ENCODE results near the gene HOXB3. TPM values are rescaled to one million over a fixed set of nuclear protein-coding genes. Genes with fewer than 3 reads are reported as not detected.
A peak's percentile ranks its signal among the peaks of the same experiment; 100 is the strongest.

HOXB3 gene
- total RNA-seq, 2 experiments from 2014 or later, result 1.4 to 2.0 TPM

- ATAC-seq (no peak), DNase-seq (no peak)
- no peaks in the 10 kb centered on the region for H3K36me3 Mint-ChIP-seq (ENCODE audit: low read depth)
- no peak for TF ChIP-seq CTCF (IDR thresholded peaks at IDR 0.05)
- H3K4me3 Mint-ChIP-seq, result no peak overlapping the region
- H3K27ac Mint-ChIP-seq, result no peak overlapping the region
- H3K27me3 Mint-ChIP-seq, result no peaks in the 10 kb centered on the region
- intact Hi-C loops (cut with micrococcal nuclease), result no loop called here
- no peaks in the 10 kb centered on the region for H3K9me3 Mint-ChIP-seq
- POLR2A ChIA-PET, result interaction anchor here (0.6 to 0.8 kb wide), 2 partner anchors 47 to 536 kb away, joined by 3 read pairs; no protein-coding TSS in a partner anchor
- peaks cover 25% of the 10 kb centered on the region for H3K4me1 Mint-ChIP-seq (ENCODE audit: low read depth)
- CTCF ChIA-PET, result interaction anchor here (1.2 kb wide), 1 partner anchor 59 kb away, joined by 5 read pairs; no protein-coding TSS in a partner anchor
These were observed 39.4 kb downstream of the HOXB3 start for GRCh38 chr17:48550502-48551213.

- intact Hi-C loops (cut with micrococcal nuclease), result no loop called here
- no peak for DNase-seq
These were observed 40.0 kb downstream of the HOXB3 start for GRCh38 chr17:48549914-48550501.

GRCh38 chr17:48549281-48549630, 40.8 kb downstream of the HOXB3 start:
- Mint-ChIP-seq H3K4me1 (ENCODE audit: low read depth) (peaks cover 27% of the 10 kb centered on the region), H3K36me3 (ENCODE audit: low read depth) (no peaks in the 10 kb centered on the region), H3K4me3 (no peak overlapping the region), H3K9me3 (no peaks in the 10 kb centered on the region), H3K27ac (no peak overlapping the region), H3K27me3 (no peaks in the 10 kb centered on the region)
- intact Hi-C loops (cut with micrococcal nuclease), result no loop called here
- ChIA-PET CTCF (interaction anchor here (0.9 to 1.2 kb wide), 5 partner anchors 12 to 92 kb away, joined by 3 to 5 read pairs (median 3); no protein-coding TSS in a partner anchor), POLR2A (interaction anchor here (1.2 kb wide), 1 partner anchor 10 kb away, joined by 3 read pairs; no protein-coding TSS in a partner anchor)
- DNase-seq, result no peak
- no peak for ATAC-seq
- no peak for TF ChIP-seq CTCF (IDR thresholded peaks at IDR 0.05)

More at GRCh38 chr17:48549914-48550501, 40.0 kb downstream of the HOXB3 start:
- no peak for ATAC-seq
- no peaks in the 10 kb centered on the region for H3K27me3 Mint-ChIP-seq
- no peak overlapping the region for H3K27ac Mint-ChIP-seq
- peaks cover 27% of the 10 kb centered on the region for H3K4me1 Mint-ChIP-seq (ENCODE audit: low read depth)
- no peaks in the 10 kb centered on the region for H3K36me3 Mint-ChIP-seq (ENCODE audit: low read depth)
- no peaks in the 10 kb centered on the region for H3K9me3 Mint-ChIP-seq
- ChIA-PET CTCF (interaction anchor here (1.2 kb wide), 1 partner anchor 58 kb away, joined by 5 read pairs; no protein-coding TSS in a partner anchor), POLR2A (interaction anchor here (0.8 kb wide), 1 partner anchor 46 kb away, joined by 3 read pairs; no protein-coding TSS in a partner anchor)
- no peak overlapping the region for H3K4me3 Mint-ChIP-seq
- TF ChIP-seq CTCF (IDR thresholded peaks at IDR 0.05), result no peak

GRCh38 chr17:48548523-48549280, 41.3 kb downstream of the HOXB3 start:
- peaks cover 1% of the 10 kb centered on the region for H3K27me3 Mint-ChIP-seq
- peak overlapping the region; percentile 73 for H3K27ac Mint-ChIP-seq
- TF ChIP-seq CTCF (IDR thresholded peaks at IDR 0.05), result no peak
- ChIA-PET CTCF (interaction anchor here (0.9 to 1.2 kb wide), 4 partner anchors 13 to 91 kb away, joined by 3 to 4 read pairs (median 3); no protein-coding TSS in a partner anchor), POLR2A (interaction anchor here (1.2 kb wide), 1 partner anchor 11 kb away, joined by 3 read pairs; no protein-coding TSS in a partner anchor)
- peaks cover 29% of the 10 kb centered on the region for H3K4me1 Mint-ChIP-seq (ENCODE audit: low read depth)
- no peak for DNase-seq
- ATAC-seq, result no peak
- intact Hi-C loops (cut with micrococcal nuclease), result no loop called here
- no peaks in the 10 kb centered on the region for H3K36me3 Mint-ChIP-seq (ENCODE audit: low read depth)
- no peaks in the 10 kb centered on the region for H3K9me3 Mint-ChIP-seq
- peak overlapping the region; percentile 43 for H3K4me3 Mint-ChIP-seq
